ENCODE data around the gene PHTF2. TPM values are rescaled to one million over a fixed set of nuclear protein-coding genes. Genes with fewer than 3 reads are reported as not detected.
"Not testable (repeated sequence)": the region's sequence is repeated elsewhere in the genome, so short reads cannot be mapped to it uniquely, and the experiment has no call there.

PHTF2 gene
- total RNA-seq, 2 experiments from 2014 or later = 26.9 to 62.4 TPM

DNA sequence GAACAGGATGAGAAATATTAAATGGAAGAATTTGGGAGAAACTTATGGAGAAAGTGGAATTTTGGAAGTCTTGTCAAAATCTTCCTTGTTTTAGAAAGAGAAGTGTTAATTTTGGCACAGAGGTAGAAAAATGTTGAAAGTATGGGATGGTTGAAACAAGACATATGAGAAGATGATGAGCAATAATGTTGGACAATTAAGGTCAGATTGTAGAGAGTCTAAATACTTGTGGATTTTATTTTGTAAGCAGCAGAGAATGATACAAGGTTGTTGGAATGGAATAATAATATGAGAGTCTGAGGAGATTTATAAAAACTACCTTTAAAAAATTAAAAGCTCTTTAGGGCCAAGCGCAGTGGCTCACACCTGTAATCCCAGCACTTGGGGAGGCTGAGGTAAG lies 34.6 kb downstream of the PHTF2 start:
- H3K4me2 ChIP-seq (ENCODE audit: low read length) = 0 out of 2 replicates have a peak overlapping the region, but pooled peaks have one; percentile 31
- TF ChIP-seq EZH2phosphoT487 (IDR thresholded peaks at IDR 0.05; ENCODE audit: borderline replicate concordance, low read depth, low read length) = no peak
- TF ChIP-seq, protein P1, sequence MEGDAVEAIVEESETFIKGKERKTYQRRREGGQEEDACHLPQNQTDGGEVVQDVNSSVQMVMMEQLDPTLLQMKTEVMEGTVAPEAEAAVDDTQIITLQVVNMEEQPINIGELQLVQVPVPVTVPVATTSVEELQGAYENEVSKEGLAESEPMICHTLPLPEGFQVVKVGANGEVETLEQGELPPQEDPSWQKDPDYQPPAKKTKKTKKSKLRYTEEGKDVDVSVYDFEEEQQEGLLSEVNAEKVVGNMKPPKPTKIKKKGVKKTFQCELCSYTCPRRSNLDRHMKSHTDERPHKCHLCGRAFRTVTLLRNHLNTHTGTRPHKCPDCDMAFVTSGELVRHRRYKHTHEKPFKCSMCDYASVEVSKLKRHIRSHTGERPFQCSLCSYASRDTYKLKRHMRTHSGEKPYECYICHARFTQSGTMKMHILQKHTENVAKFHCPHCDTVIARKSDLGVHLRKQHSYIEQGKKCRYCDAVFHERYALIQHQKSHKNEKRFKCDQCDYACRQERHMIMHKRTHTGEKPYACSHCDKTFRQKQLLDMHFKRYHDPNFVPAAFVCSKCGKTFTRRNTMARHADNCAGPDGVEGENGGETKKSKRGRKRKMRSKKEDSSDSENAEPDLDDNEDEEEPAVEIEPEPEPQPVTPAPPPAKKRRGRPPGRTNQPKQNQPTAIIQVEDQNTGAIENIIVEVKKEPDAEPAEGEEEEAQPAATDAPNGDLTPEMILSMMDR (conservative IDR thresholded peaks at IDR 0.05; ENCODE audit: low read length) = no peak
- ChIA-PET CTCF (ENCODE audit: unreplicated experiment) (no interaction called here), POLR2A (interaction anchor here (1.8 to 3.7 kb wide), 3 partner anchors 8 to 73 kb away, joined by 6 to 21 read pairs (median 19); no protein-coding TSS in a partner anchor)
- no peak overlapping the region for H2AFZ ChIP-seq (ENCODE audit: low read length)
- H3K27ac ChIP-seq (ENCODE audit: low read depth, low read length, poor library complexity, severe bottlenecking) = no peak overlapping the region
- H3K79me2 ChIP-seq (ENCODE audit: insufficient read depth, low read depth, low read length) = peaks cover 98% of the 10 kb centered on the region
- no peaks in the 10 kb centered on the region for H3K9me2 ChIP-seq (ENCODE audit: insufficient read depth, low read length)
- intact Hi-C loops (cut with micrococcal nuclease; ENCODE audit: unreplicated experiment) = no loop called here
- peaks cover 70% of the 10 kb centered on the region for H3K4me1 ChIP-seq (ENCODE audit: insufficient read depth, low read length, poor library complexity, severe bottlenecking)
- H4K20me1 ChIP-seq (ENCODE audit: insufficient read depth, low read length) = 0 out of 2 replicates have a peak, but pooled peaks cover 5% of the 10 kb centered on the region
- no peak for DNase-seq (ENCODE audit: low spot score)
- BruUV-seq (replicated peaks) = no TSS peak
- H3K4me3 ChIP-seq (ENCODE audit: low read depth, low read length, poor library complexity, severe bottlenecking) = no peak overlapping the region
- H3K36me3 ChIP-seq (ENCODE audit: insufficient read depth, low read length) = peaks cover 18% of the 10 kb centered on the region
- H3K9me3 ChIP-seq (ENCODE audit: low read length) = peaks cover 2% of the 10 kb centered on the region; the same call in 1 of the 2 replicates

DNA sequence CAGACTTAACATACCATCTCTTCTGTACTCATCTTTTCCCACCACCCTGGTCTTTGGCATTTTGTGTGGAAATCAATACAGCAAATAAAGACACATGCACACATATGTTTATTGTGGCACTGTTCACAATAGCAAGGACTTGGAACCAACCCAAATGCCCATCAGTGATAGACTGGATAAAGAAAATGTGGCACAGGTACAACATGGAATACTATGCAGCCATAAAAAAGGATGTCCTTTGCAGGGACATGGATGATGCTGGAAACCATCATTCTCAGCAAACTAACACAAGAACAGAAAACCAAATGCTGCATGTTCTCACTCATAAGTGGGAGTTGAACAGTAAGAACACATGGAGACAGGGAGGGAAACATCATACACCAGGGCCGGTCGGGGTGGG lies 37.9 kb downstream of the PHTF2 start:
- DNase-seq (ENCODE audit: low spot score); H3K27ac ChIP-seq (ENCODE audit: low read depth, low read length, poor library complexity, severe bottlenecking); H3K9me2 ChIP-seq (ENCODE audit: insufficient read depth, low read length); H2AFZ ChIP-seq (ENCODE audit: low read length); CTCF ChIA-PET (ENCODE audit: unreplicated experiment); BruUV-seq (replicated peaks); H3K4me3 ChIP-seq (ENCODE audit: low read depth, low read length, poor library complexity, severe bottlenecking); H3K4me2 ChIP-seq (ENCODE audit: low read length); intact Hi-C loops (cut with micrococcal nuclease; ENCODE audit: unreplicated experiment); H3K9me3 ChIP-seq (ENCODE audit: low read length): not testable (repeated sequence)
- Histone ChIP-seq H3K79me2 (ENCODE audit: insufficient read depth, low read depth, low read length) (peaks cover 99% of the 10 kb centered on the region), H3K36me3 (ENCODE audit: insufficient read depth, low read length) (peaks cover 23% of the 10 kb centered on the region), H4K20me1 (ENCODE audit: insufficient read depth, low read length) (peaks cover 18% of the 10 kb centered on the region; the same call in 1 of the 2 replicates), H3K4me1 (ENCODE audit: insufficient read depth, low read length, poor library complexity, severe bottlenecking) (peaks cover 63% of the 10 kb centered on the region)
- POLR2A ChIA-PET = interaction anchor here (0.6 to 1.3 kb wide), 4 partner anchors 11 to 65 kb away, joined by 3 to 4 read pairs (median 3); no protein-coding TSS in a partner anchor

DNA sequence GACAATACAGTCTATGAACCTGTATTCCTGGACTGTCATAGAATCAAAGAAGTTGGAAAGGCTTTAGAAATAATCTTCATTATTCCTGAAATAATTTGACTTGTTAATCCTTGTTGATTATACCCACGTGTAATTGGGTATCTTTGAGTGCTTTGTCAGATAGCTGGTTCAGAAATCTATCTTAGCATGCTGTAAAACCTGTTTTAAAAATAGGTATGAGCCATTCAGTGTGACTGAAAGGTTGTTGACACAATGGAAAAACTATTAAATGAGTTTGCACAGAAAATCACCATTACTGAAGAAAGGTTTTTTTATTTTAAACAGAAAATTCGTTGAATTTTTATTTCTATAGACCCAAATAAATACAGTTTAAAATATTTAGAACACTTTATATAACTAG lies 38.7 kb downstream of the PHTF2 start:
- ChIA-PET POLR2A (interaction anchor here (0.5 to 2.5 kb wide), 12 partner anchors 8 to 75 kb away, joined by 3 to 10 read pairs (median 3); no protein-coding TSS in a partner anchor), CTCF (ENCODE audit: unreplicated experiment) (no interaction called here)
- TF ChIP-seq EZH2phosphoT487 (IDR thresholded peaks at IDR 0.05; ENCODE audit: borderline replicate concordance, low read depth, low read length) = no peak
- TF ChIP-seq, protein P1 (conservative IDR thresholded peaks at IDR 0.05; ENCODE audit: low read length) = no peak

More for the DNA sequence above, 38.7 kb downstream of the PHTF2 start:
- Histone ChIP-seq H3K9me3 (ENCODE audit: low read length) (no peaks in the 10 kb centered on the region), H4K20me1 (ENCODE audit: insufficient read depth, low read length) (peaks cover 18% of the 10 kb centered on the region; the same call in 1 of the 2 replicates), H3K36me3 (ENCODE audit: insufficient read depth, low read length) (peaks cover 31% of the 10 kb centered on the region), H3K9me2 (ENCODE audit: insufficient read depth, low read length) (no peaks in the 10 kb centered on the region), H2AFZ (ENCODE audit: low read length) (no peak overlapping the region), H3K27ac (ENCODE audit: low read depth, low read length, poor library complexity, severe bottlenecking) (no peak overlapping the region), H3K79me2 (ENCODE audit: insufficient read depth, low read depth, low read length) (peaks cover 99% of the 10 kb centered on the region), H3K4me3 (ENCODE audit: low read depth, low read length, poor library complexity, severe bottlenecking) (no peak overlapping the region), H3K4me2 (ENCODE audit: low read length) (no peak overlapping the region), H3K4me1 (ENCODE audit: insufficient read depth, low read length, poor library complexity, severe bottlenecking) (peaks cover 56% of the 10 kb centered on the region)
- DNase-seq (ENCODE audit: low spot score) = no peak
- no TSS peak for BruUV-seq (replicated peaks)
- intact Hi-C loops (cut with micrococcal nuclease; ENCODE audit: unreplicated experiment) = no loop called here

Data from OCI-LY7 (cell line).